Mucosa of descending colon (tissue), 3 donors: ENCODE measurements around the gene IDH3A. TPM values are rescaled to one million over a fixed set of nuclear protein-coding genes. Genes with fewer than 3 reads are reported as not detected.
"Not testable (repeated sequence)": the region's sequence is repeated elsewhere in the genome, so short reads cannot be mapped to it uniquely, and the experiment has no call there.

Experiments
- ATAC-seq: fragments of 200-7000 bp; cut with Tn5 transposase; one replicate; pipeline ENCODE4 v1.9.1; 2020; ENCODE audit warnings: mild to moderate bottlenecking, moderate library complexity
- DNase-seq, 3 donors: peaks; one replicate each; pipeline ENCODE4 v3.0.0-alpha.2; 2020
- H3K36me3 ChIP-seq: fragments of 200-600 bp; one replicate; pipeline ENCODE4 v1.8.0; 2021; ENCODE audit warnings: low read depth, mild to moderate bottlenecking
- H3K4me1 ChIP-seq: fragments of 200-600 bp; one replicate; pipeline ENCODE4 v1.8.0; 2021; ENCODE audit warnings: low read depth, mild to moderate bottlenecking
- H3K4me3 ChIP-seq: fragments of 200-600 bp; one replicate; pipeline ENCODE4 v1.8.0; 2021; ENCODE audit warnings: mild to moderate bottlenecking
- H3K9me3 ChIP-seq: fragments of 200-600 bp; one replicate; pipeline ENCODE4 v1.8.0; 2021; ENCODE audit warnings: mild to moderate bottlenecking
- CTCF ChIP-seq: fragments of 200-600 bp; IDR thresholded peaks from one replicate; pipeline ENCODE4 v1.8.0; 2022; ENCODE audit warnings: antibody characterized with exemption, mild to moderate bottlenecking
- intact Hi-C, 2 donors: fragments of 100-400 bp; cut with DNase I in 1 of 2; cut with micrococcal nuclease in 1 of 2; formaldehyde crosslinking; loops; one replicate each; pipeline versions ENCODE4 v1.11.0 to v1.11.1; 2022; cut with DNase I, micrococcal nuclease
- total RNA-seq, 3 donors: library from RNA; stranded (reverse); fragmentation: NEBNext Ultra II Directional in 2 of 3; extraction: Animal tissue kit (Norgen Biotek cat#: 25700) in 2 of 3; gene quantifications; one replicate each; pipeline versions ENCODE4 v1.2.1 to v1.2.4, GENCODE V29; 2021 to 2023
- donor health status: DM: no; HTN: no; CAD: no; lungs with moderate emphysema.
- donor health status: DM: no; HTN: no; CAD: no.
- donor health status: DM: no; HTN: yes; CAD: no.

IDH3A gene
- total RNA-seq, 3 donors from 2014 or later, result 183 to 227 (median 207) TPM

DNA sequence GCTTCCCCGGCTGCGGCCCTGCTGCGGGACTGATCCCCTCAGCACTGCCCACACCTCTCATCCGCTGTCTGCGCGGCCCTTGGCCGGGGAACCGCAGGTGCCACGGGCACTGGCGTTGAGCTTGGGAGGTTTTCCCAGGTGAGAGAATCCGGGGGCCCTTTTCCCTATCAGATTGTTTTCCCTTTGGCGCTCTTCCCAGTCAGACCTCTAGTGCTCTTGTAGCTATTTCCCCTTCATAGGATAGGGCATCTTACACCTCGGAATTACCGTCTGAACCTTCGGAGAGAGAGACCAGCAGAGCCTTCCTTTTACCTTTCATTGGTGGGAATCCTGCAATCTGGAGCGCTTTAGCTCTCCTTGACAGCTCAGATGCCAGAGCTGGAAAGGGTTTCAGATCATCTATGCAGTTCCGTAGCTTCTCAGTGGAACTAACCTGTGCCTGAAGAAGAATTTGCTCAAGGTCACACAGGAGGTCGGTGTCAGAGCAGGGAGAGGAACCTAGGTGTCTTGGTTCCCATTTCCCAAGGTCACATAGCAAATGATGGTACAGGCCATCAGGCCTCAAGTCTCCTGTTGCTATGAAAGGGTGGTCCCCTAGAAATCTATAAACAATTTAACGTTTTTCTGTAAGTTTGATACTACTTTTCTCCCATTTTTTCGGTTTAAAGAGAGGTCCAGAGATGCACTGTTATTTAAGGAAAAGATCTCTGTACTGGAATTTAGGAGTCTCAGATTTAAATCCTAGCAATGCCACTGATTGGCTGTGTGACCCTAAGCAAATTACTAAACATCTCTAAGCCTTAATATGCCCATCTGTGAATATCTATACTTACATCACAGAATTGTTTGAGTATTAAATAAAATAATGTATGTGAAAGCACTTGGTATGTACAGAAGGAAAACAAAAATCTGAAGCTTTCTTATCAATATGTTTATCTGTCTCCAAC, 916 bp downstream of the IDH3A start:
- DNase-seq (peak in 1 of 3 donors; percentile 53), ATAC-seq (peak; percentile 33)
- intact Hi-C loops, result no loop called here
- no peaks in the 10 kb centered on the region for H3K9me3 ChIP-seq
- H3K4me1 ChIP-seq, result peaks cover 15% of the 10 kb centered on the region
- TF ChIP-seq CTCF, result no peak
- no peaks in the 10 kb centered on the region for H3K36me3 ChIP-seq
- peak overlapping the region; percentile 71 for H3K4me3 ChIP-seq

- DNase-seq, H3K4me3 ChIP-seq, intact Hi-C loops, H3K36me3 ChIP-seq, ATAC-seq, H3K9me3 ChIP-seq: not testable (repeated sequence)
- peaks cover 22% of the 10 kb centered on the region for H3K4me1 ChIP-seq
Measured at GRCh38 chr15:78151075-78151474, 1.9 kb downstream of the IDH3A start.

DNA sequence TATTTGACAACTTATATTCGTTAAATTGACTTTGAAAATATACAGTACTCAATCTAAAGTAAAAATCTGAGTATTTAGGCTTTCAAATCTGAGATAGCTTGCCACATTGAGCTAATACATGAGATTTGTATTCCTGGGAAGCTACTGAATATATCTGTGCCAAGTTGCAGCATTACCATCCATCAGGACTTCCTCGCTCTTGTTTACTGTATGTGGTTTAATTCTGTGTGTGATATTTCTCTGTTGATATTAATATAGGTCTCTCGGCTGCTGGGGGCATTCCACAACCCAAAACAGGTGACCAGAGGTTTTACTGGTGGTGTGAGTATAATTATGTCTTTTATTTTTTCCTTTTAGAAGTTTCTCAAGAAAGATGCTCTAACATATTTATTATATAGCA, 5.8 kb downstream of the IDH3A start:
- H3K36me3 ChIP-seq, result no peaks in the 10 kb centered on the region
- intact Hi-C loops, result no loop called here
- H3K4me1 ChIP-seq, result peaks cover 14% of the 10 kb centered on the region
- ATAC-seq, result no peak
- H3K9me3 ChIP-seq, result no peaks in the 10 kb centered on the region
- no peak overlapping the region for H3K4me3 ChIP-seq
- no peak for TF ChIP-seq CTCF
- no peak for DNase-seq

DNA sequence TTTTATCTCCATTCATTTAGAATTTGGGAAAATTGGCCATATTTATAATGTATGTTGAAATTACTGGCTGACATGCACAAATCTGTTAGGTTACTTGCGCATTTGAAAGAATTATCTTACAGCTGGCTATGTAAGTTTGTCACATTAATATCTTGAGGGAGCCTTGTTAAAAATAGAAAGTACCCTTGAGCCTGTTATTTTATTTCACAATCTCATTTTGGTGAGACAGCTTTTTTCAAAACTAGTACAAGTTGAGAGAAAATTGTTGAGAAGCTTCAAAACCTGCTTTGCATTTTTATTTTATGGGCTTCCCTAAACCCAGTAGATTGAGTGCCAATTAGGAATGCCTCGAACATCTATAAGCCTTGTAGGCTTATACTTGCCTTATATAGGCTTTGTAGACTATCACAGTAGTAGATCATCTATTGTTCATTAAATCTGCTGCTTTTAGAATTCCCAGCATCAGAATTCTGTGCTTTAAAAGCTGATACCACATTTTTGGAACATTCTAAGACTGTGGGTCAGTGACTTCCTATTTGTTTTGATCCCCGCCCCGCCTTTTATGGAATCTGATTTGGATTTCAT, 6.3 kb downstream of the IDH3A start:
- no peak for TF ChIP-seq CTCF
- H3K36me3 ChIP-seq, result peaks cover under 1% of the 10 kb centered on the region
- no peak overlapping the region for H3K4me3 ChIP-seq
- ATAC-seq (no peak), DNase-seq (no peak)
- H3K9me3 ChIP-seq, result no peaks in the 10 kb centered on the region
- intact Hi-C loops, result no loop called here
- peaks cover 14% of the 10 kb centered on the region for H3K4me1 ChIP-seq

DNA sequence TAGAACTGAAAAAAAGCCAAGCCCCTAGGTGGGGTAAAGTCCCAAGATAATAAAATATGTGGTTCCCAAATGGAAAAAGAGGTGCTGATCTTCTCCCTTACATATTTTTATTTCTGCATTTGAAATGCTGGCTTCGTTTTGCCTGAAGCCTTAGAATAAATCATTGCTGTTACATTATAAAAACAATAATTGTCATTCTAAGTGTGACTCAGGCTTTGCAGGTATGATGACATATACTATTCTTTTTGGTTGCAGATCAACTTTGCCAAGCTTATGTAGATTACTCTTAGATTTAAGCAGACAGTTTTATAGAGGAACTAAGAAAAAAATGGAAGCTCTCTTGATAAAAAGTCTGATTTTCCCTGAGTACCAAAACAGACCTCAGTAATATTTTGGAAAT, 7.5 kb downstream of the IDH3A start:
- intact Hi-C loops, result no loop called here
- H3K4me1 ChIP-seq, result peaks cover 7% of the 10 kb centered on the region
- ATAC-seq (no peak), DNase-seq (no peak)
- H3K36me3 ChIP-seq, result peaks cover 5% of the 10 kb centered on the region
- no peak for TF ChIP-seq CTCF
- no peaks in the 10 kb centered on the region for H3K9me3 ChIP-seq
- H3K4me3 ChIP-seq, result no peak overlapping the region

GRCh38 chr15:78157203-78157602, 8.0 kb downstream of the IDH3A start:
- ATAC-seq, result no peak

More at GRCh38 chr15:78157203-78157602, 8.0 kb downstream of the IDH3A start:
- DNase-seq, result no peak
- Histone ChIP-seq H3K4me3 (no peak overlapping the region), H3K36me3 (peaks cover 5% of the 10 kb centered on the region), H3K4me1 (peaks cover 7% of the 10 kb centered on the region), H3K9me3 (no peaks in the 10 kb centered on the region)
- intact Hi-C loops, result no loop called here
- TF ChIP-seq CTCF, result no peak
